ENCODE measurements around the gene EXOC4. TPM values are rescaled to one million over a fixed set of nuclear protein-coding genes. Genes with fewer than 3 reads are reported as not detected.

EXOC4 gene
- total RNA-seq, 1 experiment from 2014 or later = 75.8 TPM

DNA sequence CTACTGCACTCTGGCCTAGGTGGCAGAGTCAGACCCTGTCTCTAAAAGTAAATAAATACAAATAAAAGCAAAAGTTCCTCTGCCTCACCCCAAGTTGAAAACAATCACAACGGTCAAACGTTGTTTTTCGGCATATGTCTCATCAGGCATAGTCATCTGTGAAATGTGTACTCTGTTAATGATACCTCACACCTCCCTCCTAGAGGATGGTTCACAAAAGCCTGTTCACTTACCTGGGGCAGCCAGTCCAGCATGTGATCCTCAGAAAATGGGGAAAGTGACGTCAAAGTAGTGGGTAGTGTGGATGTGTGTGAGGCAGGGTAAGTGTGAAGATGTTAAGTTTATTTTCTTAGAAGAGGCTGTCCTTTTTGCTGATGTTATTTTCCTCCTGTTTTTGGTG lies 620.3 kb downstream of the EXOC4 start:
- Histone ChIP-seq H3K18ac (ENCODE audit: insufficient read length, low read depth, low read length) (no peak overlapping the region), H2AFZ (ENCODE audit: low read length) (no peak overlapping the region), H2AK5ac (ENCODE audit: insufficient read length, low read length) (no peak overlapping the region), H4K91ac (ENCODE audit: insufficient read length, low read depth, low read length) (no peak overlapping the region), H4K20me1 (ENCODE audit: control insufficient read depth, insufficient read depth, insufficient read length) (no peaks in the 10 kb centered on the region), H2BK20ac (ENCODE audit: low read depth, low read length, poor library complexity, severe bottlenecking) (no peak overlapping the region), H3K4me1 (ENCODE audit: insufficient read depth, low read length) (no peaks in the 10 kb centered on the region), H2BK15ac (ENCODE audit: low read depth, low read length) (no peak overlapping the region), H2BK12ac (ENCODE audit: insufficient read length, low read depth, low read length) (no peak overlapping the region), H3K79me2 (ENCODE audit: insufficient read depth, low read length) (peaks cover 2% of the 10 kb centered on the region; the same call in 1 of the 2 replicates), H3K56ac (ENCODE audit: insufficient read length, low read depth, low read length) (no peak overlapping the region), H3K9ac (ENCODE audit: extremely low read depth, insufficient read length, low read length) (no peak overlapping the region), H3K23me2 (ENCODE audit: insufficient read length, low read depth, low read length, poor library complexity, severe bottlenecking) (no peaks in the 10 kb centered on the region), H2BK5ac (ENCODE audit: insufficient read length, low read length) (no peak overlapping the region), H3K27ac (ENCODE audit: insufficient read length, low read depth, low read length) (no peak overlapping the region), H4K8ac (replicated peaks; ENCODE audit: insufficient read length, low read depth, low read length) (no peak overlapping the region), H3K79me1 (ENCODE audit: insufficient read depth, low read depth, low read length, poor library complexity, severe bottlenecking) (no peaks in the 10 kb centered on the region), H3T11ph (ENCODE audit: low read length) (no peak overlapping the region), H4K5ac (ENCODE audit: insufficient read length, low read depth, low read length) (no peak overlapping the region), H3K23ac (ENCODE audit: insufficient read length, low read depth, low read length) (no peak overlapping the region), H3K4me2 (ENCODE audit: insufficient read depth, insufficient read length, low read length) (no peak overlapping the region), H3K27me3 (ENCODE audit: insufficient read depth, low read length) (no peaks in the 10 kb centered on the region), H3K14ac (ENCODE audit: insufficient read depth, low read length) (no peak overlapping the region), H2BK120ac (ENCODE audit: low read depth, low read length, poor library complexity, severe bottlenecking) (no peak overlapping the region), H3K4ac (ENCODE audit: low read depth, low read length) (no peak overlapping the region), H3K9me3 (ENCODE audit: control insufficient read depth, low read depth, low read length) (no peaks in the 10 kb centered on the region)
- no peak overlapping the region for H3K27ac Mint-ChIP-seq
- no peak overlapping the region for H3K4me3 Mint-ChIP-seq
- no peak for DNase-seq
- no peaks in the 10 kb centered on the region for H3K36me3 Mint-ChIP-seq (ENCODE audit: insufficient read depth in 1 of 3, low read depth in 3 of 3)
- H3K27me3 Mint-ChIP-seq (ENCODE audit: low read depth) = no peaks in the 10 kb centered on the region
- peaks cover 7 to 11% of the 10 kb centered on the region in 2 experiments for H3K4me1 Mint-ChIP-seq
- WGBS (ENCODE audit: extremely low coverage, insufficient read length, low lambda C conversion rate) = no CpG with 5 or more reads among the region's 4 CpGs
- TF ChIP-seq, protein P1, sequence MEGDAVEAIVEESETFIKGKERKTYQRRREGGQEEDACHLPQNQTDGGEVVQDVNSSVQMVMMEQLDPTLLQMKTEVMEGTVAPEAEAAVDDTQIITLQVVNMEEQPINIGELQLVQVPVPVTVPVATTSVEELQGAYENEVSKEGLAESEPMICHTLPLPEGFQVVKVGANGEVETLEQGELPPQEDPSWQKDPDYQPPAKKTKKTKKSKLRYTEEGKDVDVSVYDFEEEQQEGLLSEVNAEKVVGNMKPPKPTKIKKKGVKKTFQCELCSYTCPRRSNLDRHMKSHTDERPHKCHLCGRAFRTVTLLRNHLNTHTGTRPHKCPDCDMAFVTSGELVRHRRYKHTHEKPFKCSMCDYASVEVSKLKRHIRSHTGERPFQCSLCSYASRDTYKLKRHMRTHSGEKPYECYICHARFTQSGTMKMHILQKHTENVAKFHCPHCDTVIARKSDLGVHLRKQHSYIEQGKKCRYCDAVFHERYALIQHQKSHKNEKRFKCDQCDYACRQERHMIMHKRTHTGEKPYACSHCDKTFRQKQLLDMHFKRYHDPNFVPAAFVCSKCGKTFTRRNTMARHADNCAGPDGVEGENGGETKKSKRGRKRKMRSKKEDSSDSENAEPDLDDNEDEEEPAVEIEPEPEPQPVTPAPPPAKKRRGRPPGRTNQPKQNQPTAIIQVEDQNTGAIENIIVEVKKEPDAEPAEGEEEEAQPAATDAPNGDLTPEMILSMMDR (conservative IDR thresholded peaks at IDR 0.05) = no peak
- H3K9me3 Mint-ChIP-seq = no peaks in the 10 kb centered on the region
